AG09319 (cell line): ENCODE data around the gene GALNT13.

ENCODE experiments used
- DNase-seq: peaks from one replicate; pipeline ENCODE4 v3.0.0-alpha.2; 2010; ENCODE audit warnings: low read depth; ENCODE audit errors: extremely low read depth
- TF ChIP-seq, protein P1 (sequence below): IDR thresholded peaks from 2 replicates; pipeline ENCODE4 v1.5.1; 2011; ENCODE audit warnings: low read depth, mild to moderate bottlenecking, inconsistent platforms, low read length, moderate library complexity

GALNT13 gene

DNA sequence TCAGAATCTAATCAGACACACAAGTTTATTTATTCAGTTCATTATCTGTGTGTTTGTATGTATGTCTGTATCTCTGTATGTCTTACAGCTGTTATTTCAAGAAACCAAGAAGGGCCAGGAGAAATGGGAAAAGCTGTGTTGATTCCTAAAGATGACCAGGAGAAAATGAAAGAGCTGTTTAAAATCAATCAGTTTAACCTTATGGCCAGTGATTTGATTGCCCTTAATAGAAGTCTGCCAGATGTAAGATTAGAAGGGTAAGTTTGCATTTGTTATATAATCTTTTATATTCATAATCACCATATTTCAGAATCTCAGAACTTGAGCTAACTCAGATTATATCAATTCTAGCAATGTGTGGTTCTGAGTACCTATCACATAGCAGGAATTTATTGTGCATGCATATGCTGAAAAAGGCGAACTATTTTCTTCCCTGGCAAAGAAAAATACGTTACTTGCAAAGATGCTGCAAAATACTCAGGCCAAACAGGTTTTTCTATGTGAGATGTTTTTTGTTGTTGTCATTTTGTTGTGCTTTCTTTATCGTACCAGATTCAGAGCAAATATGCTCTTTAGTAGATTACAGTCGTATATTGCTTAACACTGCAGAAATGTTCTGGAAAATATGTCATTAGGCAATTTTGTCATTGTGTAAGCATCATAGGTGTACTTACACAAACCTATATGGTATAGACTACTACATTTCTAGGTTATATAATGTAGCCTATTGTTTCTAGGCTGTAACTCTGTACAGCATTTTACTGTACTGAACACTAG lies 268.7 kb downstream of the GALNT13 start:
- DNase-seq = no peak
- TF ChIP-seq, protein P1, sequence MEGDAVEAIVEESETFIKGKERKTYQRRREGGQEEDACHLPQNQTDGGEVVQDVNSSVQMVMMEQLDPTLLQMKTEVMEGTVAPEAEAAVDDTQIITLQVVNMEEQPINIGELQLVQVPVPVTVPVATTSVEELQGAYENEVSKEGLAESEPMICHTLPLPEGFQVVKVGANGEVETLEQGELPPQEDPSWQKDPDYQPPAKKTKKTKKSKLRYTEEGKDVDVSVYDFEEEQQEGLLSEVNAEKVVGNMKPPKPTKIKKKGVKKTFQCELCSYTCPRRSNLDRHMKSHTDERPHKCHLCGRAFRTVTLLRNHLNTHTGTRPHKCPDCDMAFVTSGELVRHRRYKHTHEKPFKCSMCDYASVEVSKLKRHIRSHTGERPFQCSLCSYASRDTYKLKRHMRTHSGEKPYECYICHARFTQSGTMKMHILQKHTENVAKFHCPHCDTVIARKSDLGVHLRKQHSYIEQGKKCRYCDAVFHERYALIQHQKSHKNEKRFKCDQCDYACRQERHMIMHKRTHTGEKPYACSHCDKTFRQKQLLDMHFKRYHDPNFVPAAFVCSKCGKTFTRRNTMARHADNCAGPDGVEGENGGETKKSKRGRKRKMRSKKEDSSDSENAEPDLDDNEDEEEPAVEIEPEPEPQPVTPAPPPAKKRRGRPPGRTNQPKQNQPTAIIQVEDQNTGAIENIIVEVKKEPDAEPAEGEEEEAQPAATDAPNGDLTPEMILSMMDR = no peak

DNA sequence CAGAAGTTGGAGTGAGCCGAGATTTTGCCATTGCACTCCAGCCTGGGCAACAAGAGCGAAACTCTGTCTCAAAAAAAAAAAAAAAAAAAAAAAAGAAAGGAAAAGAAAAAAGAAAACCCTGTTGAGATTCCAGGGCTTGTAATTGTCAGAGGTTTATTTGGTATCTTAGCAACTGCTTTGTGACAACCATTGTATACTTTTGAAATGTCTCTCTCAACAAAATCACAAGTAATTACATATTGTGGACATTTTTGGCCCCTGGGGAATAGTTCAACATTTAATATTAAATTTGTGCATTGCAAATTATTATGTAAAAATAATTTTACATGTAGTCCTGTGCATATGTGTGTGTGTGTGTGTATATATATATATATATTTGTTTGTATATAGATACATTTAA lies 270.8 kb downstream of the GALNT13 start:
- TF ChIP-seq, protein P1 = no peak
- DNase-seq = no peak

DNA sequence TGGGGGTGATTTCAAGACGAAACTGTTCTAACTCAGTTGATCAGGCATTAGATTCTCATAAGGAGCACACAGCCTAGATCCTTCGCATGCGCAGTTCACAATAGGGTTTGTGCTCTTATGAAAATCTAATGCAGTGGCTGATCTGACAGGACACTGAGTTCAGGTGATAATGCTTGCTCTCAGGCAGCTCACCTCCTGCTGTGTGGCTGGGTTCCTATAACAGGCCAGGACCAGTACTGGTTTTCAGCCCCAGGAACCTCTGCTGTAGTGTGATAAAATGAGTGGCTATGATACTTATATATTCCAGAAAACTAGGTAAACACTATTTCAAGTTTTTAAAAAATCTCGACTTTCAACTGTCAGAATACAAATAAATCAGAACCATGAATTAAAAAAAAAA lies 271.4 kb downstream of the GALNT13 start:
- DNase-seq = no peak
- TF ChIP-seq, protein P1 = no peak

DNA sequence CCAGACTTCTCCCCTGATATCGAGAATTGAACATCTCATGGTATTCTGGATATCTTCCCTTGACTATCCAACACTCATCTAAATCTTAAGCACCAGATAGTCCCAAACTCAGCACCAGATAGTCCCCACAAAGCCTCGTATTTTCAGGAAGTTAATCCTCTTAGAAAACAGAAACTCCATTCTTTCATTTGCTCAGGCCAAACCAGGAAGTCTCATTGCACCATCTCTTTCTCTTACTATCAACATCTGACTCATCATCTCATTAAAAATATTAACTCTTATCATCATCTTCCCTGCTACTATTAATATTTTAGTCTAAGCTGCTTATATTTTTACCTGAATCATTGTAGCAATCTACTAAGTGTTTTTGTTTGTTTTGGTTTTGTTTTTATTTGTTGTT lies 286.4 kb downstream of the GALNT13 start:
- TF ChIP-seq, protein P1 = no peak
- DNase-seq = no peak

DNA sequence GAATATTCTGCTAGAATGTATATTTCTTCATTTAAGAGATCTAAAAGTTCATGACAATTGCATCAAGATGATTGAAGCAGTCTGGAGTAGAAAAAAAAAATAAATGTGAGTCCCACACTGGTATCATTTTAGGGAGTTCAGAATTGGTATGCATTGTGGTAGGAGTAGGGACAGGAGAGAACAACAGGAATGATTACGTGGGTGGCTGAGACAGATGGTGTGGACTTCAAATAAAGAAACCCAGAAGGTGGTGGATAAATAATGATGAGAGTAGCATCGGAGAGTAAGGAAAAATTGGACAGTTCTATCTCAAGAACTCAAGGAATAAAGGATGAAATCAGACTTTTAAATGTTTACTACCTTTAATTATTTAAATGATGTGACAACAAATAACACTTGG lies 289.6 kb downstream of the GALNT13 start:
- DNase-seq = no peak
- TF ChIP-seq, protein P1 = no peak

DNA sequence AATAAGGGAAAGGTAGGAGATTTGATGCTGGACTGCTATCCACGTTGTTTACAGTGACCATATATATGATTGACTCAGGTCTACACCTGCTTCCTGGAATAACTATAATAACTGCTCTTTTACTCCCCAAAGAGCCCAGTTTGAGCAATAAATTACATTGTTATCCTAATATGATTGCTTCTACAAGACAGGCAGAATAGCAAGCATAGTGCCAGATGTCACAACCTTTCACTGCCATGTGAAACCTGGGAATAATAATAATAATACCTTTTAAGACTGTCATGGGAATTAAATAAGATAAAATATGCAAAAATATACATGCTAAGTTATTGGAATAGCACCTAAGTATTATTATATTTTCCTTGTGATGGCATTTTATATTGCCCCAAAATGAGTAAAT lies 298.7 kb downstream of the GALNT13 start:
- no peak for DNase-seq
- TF ChIP-seq, protein P1 = no peak

DNA sequence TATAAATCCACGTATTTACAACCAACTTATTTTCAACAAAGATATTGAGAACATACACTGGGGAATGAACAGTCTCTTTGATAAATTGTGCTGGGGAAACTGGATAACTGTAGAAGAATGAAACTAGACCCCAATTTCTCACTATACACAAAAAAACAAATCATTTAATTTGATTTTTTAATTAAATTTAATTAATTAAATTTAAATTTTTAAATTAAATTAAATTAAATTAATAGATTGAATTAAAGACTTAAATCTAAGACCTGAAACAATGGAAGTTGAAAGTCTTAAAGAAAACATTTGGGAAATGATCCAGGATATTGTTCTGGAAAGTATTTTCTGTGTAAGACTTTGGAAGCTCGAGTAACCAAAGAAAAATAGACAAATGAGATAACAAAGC lies 301.4 kb downstream of the GALNT13 start:
- TF ChIP-seq, protein P1 = no peak
- no peak for DNase-seq
